ENCODE data around the gene CCDC50. TPM values are rescaled to one million over a fixed set of nuclear protein-coding genes. Genes with fewer than 3 reads are reported as not detected.

Gene CCDC50
- total RNA-seq, 1 donor from 2014 or later: 89.9 TPM

GRCh38 chr3:191414286-191414685 lies 85.1 kb downstream of the CCDC50 start:
- no peaks in the 10 kb centered on the region for H3K36me3 ChIP-seq (ENCODE audit: insufficient read depth, low read length)
- peak; percentile 15 for DNase-seq (ENCODE audit: low read depth)

DNA sequence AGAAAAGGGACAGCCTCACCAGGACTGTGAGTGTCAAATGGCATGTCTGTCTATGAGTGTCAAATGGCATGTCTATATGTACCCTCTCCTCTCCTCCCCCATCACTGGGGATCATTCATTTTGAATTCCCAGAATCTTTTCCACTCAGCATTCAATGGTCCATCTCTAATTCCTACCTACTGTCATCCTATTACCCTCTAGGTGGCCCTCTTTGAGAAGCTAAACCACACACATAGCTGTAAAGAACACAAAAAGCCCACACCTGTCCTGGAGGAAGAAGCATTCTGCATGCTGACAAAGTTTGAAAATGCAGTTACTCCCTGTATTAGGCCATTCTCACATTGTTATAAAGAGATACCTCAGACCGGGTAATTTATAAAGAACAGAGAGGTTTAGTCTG lies 85.5 kb downstream of the CCDC50 start:
- Mint-ChIP-seq H3K27me3 (ENCODE audit: low read depth, unreplicated experiment) (no peaks in the 10 kb centered on the region), H3K36me3 (ENCODE audit: low read depth, unreplicated experiment) (no peaks in the 10 kb centered on the region), H3K4me3 (ENCODE audit: unreplicated experiment) (no peak overlapping the region), H3K27ac (ENCODE audit: unreplicated experiment) (no peak overlapping the region), H3K9me3 (ENCODE audit: unreplicated experiment) (peaks cover 2% of the 10 kb centered on the region), H3K4me1 (ENCODE audit: low read depth, unreplicated experiment) (peaks cover 6% of the 10 kb centered on the region)
- FAIRE-seq (no peak), DNase-seq (ENCODE audit: low read depth) (no peak)
- Histone ChIP-seq H4K20me1 (ENCODE audit: insufficient read depth, low read length) (no peaks in the 10 kb centered on the region), H3K27me3 (ENCODE audit: insufficient read depth, low read length) (no peaks in the 10 kb centered on the region), H3K27ac (ENCODE audit: low read depth, low read length) (no peak overlapping the region), H3K4me3 (ENCODE audit: insufficient read depth, low read depth, low read length) (no peak overlapping the region), H3K4me2 (ENCODE audit: low read length) (no peak overlapping the region), H3K36me3 (ENCODE audit: insufficient read depth, low read length) (no peaks in the 10 kb centered on the region), H3K9me3 (ENCODE audit: insufficient read depth, low read depth, low read length) (no peaks in the 10 kb centered on the region), H3K79me2 (ENCODE audit: insufficient read depth, low read length) (no peaks in the 10 kb centered on the region), H3K9ac (ENCODE audit: low read length) (no peak overlapping the region), H3K4me1 (ENCODE audit: insufficient read depth, low read length) (peaks cover 8% of the 10 kb centered on the region), H2AFZ (ENCODE audit: low read depth, low read length) (no peak overlapping the region)
- TF ChIP-seq CTCF (IDR thresholded peaks at IDR 0.05; ENCODE audit: insufficient read depth, low read depth, low read length) (no peak), EZH2 (IDR thresholded peaks at IDR 0.05; ENCODE audit: insufficient read depth, low read length) (no peak)

More at GRCh38 chr3:191414286-191414685, 85.1 kb downstream of the CCDC50 start:
- Histone ChIP-seq H2AFZ (ENCODE audit: low read depth, low read length) (no peak overlapping the region), H3K27ac (ENCODE audit: low read depth, low read length) (no peak overlapping the region), H3K27me3 (ENCODE audit: insufficient read depth, low read length) (no peaks in the 10 kb centered on the region), H3K9me3 (ENCODE audit: insufficient read depth, low read depth, low read length) (no peaks in the 10 kb centered on the region), H3K9ac (ENCODE audit: low read length) (no peak overlapping the region), H3K79me2 (ENCODE audit: insufficient read depth, low read length) (no peaks in the 10 kb centered on the region), H3K4me1 (ENCODE audit: insufficient read depth, low read length) (peaks cover 8% of the 10 kb centered on the region), H4K20me1 (ENCODE audit: insufficient read depth, low read length) (no peaks in the 10 kb centered on the region), H3K4me2 (ENCODE audit: low read length) (no peak overlapping the region), H3K4me3 (ENCODE audit: insufficient read depth, low read depth, low read length) (no peak overlapping the region)
- no peak for TF ChIP-seq EZH2 (IDR thresholded peaks at IDR 0.05; ENCODE audit: insufficient read depth, low read length)
- no peak for TF ChIP-seq CTCF (IDR thresholded peaks at IDR 0.05; ENCODE audit: insufficient read depth, low read depth, low read length)
- FAIRE-seq: no peak
- no peak overlapping the region for H3K4me3 Mint-ChIP-seq (ENCODE audit: unreplicated experiment)
- H3K4me1 Mint-ChIP-seq (ENCODE audit: low read depth, unreplicated experiment): peaks cover 6% of the 10 kb centered on the region
- no peaks in the 10 kb centered on the region for H3K27me3 Mint-ChIP-seq (ENCODE audit: low read depth, unreplicated experiment)
- H3K27ac Mint-ChIP-seq (ENCODE audit: unreplicated experiment): no peak overlapping the region
- H3K36me3 Mint-ChIP-seq (ENCODE audit: low read depth, unreplicated experiment): no peaks in the 10 kb centered on the region
- peaks cover 7% of the 10 kb centered on the region for H3K9me3 Mint-ChIP-seq (ENCODE audit: unreplicated experiment)

GRCh38 chr3:191415566-191415965 lies 86.4 kb downstream of the CCDC50 start:
- Histone ChIP-seq H3K36me3 (ENCODE audit: insufficient read depth, low read length) (no peaks in the 10 kb centered on the region), H3K9ac (ENCODE audit: low read length) (no peak overlapping the region), H3K4me2 (ENCODE audit: low read length) (no peak overlapping the region), H3K79me2 (ENCODE audit: insufficient read depth, low read length) (no peaks in the 10 kb centered on the region), H3K4me3 (ENCODE audit: insufficient read depth, low read depth, low read length) (no peak overlapping the region), H3K9me3 (ENCODE audit: insufficient read depth, low read depth, low read length) (no peaks in the 10 kb centered on the region), H3K27ac (ENCODE audit: low read depth, low read length) (no peak overlapping the region), H4K20me1 (ENCODE audit: insufficient read depth, low read length) (no peaks in the 10 kb centered on the region), H2AFZ (ENCODE audit: low read depth, low read length) (no peak overlapping the region), H3K27me3 (ENCODE audit: insufficient read depth, low read length) (no peaks in the 10 kb centered on the region), H3K4me1 (ENCODE audit: insufficient read depth, low read length) (peaks cover 8% of the 10 kb centered on the region)
- Mint-ChIP-seq H3K27me3 (ENCODE audit: low read depth, unreplicated experiment) (no peaks in the 10 kb centered on the region), H3K4me3 (ENCODE audit: unreplicated experiment) (no peak overlapping the region), H3K36me3 (ENCODE audit: low read depth, unreplicated experiment) (no peaks in the 10 kb centered on the region), H3K4me1 (ENCODE audit: low read depth, unreplicated experiment) (peaks cover 6% of the 10 kb centered on the region), H3K27ac (ENCODE audit: unreplicated experiment) (no peak overlapping the region), H3K9me3 (ENCODE audit: unreplicated experiment) (peaks cover 1% of the 10 kb centered on the region)
- TF ChIP-seq CTCF (IDR thresholded peaks at IDR 0.05; ENCODE audit: insufficient read depth, low read depth, low read length): no peak
- TF ChIP-seq EZH2 (IDR thresholded peaks at IDR 0.05; ENCODE audit: insufficient read depth, low read length): no peak
- FAIRE-seq: no peak
- DNase-seq (ENCODE audit: low read depth): no peak
